HG02642 (cell line): Measurements from ENCODE around the gene NSL1.
"Not testable (repeated sequence)": the region's sequence is repeated elsewhere in the genome, so short reads cannot be mapped to it uniquely, and the experiment has no call there.

Source experiments
- ATAC-seq: cut with Tn5 transposase; IDR thresholded peaks from one replicate; pipeline ENCODE4 v1.9.1; 2021; ENCODE audit warnings: mild to moderate bottlenecking; ENCODE audit not compliant: unreplicated experiment, poor library complexity

Gene NSL1

DNA sequence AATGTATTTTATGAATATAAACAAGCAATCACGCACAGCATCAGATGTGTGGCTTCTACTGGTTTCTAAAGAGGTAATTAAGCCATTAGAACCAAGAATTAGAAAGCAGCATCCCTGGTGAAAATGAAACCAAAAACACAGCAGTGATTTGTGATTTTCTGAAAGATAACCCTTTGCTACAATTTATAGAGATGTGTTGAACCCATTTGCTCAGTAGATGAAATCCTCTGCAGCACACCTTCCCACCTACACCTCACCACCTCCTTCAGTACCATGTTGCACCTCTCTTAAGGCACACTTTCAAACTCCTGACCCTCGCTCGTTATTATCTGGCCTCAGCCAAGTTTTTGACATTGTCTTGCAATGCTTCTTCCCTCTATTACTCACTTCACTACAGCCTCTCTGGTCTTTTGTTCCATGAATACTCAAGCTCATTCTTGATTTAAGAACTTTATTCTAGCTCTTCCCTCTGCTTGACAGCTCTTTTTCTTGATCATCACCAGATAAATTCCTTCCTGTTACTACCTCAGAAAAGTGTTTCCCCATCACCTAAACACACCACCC is 38.6 kb downstream of the NSL1 start:
- ATAC-seq, result peak; percentile 47

DNA sequence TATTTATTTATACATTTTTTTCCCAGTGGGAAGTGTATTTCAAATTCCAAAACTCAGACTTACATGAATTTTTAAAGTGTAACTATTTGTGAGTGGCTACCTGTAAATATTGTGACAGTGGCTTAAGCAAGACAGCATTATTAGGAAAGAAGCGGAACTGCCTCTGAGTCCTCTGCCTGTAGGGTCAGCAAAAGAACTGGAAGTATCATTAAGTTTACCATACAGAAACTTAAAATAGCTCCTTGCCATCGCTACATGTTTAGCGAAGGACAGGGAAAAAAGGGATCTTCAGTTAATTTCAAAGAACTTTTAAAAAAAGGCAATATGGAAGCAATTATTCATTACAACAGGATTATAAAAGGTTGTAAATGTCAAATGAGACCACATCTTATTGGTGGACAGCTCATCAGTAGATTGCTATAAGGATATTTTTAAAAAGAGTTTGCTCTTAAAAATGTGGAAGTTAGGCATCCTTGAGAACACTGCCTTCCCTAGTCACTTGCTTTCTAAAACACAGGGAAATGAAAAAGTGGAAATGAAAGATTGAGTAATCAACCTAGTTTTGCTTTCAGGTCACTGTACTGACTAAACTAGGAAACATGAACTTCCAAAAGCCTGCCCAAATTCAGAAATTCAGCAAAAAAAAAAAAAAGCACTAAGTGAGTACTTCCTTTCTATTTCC is 39.2 kb downstream of the NSL1 start:
- peak; percentile 49 for ATAC-seq

DNA sequence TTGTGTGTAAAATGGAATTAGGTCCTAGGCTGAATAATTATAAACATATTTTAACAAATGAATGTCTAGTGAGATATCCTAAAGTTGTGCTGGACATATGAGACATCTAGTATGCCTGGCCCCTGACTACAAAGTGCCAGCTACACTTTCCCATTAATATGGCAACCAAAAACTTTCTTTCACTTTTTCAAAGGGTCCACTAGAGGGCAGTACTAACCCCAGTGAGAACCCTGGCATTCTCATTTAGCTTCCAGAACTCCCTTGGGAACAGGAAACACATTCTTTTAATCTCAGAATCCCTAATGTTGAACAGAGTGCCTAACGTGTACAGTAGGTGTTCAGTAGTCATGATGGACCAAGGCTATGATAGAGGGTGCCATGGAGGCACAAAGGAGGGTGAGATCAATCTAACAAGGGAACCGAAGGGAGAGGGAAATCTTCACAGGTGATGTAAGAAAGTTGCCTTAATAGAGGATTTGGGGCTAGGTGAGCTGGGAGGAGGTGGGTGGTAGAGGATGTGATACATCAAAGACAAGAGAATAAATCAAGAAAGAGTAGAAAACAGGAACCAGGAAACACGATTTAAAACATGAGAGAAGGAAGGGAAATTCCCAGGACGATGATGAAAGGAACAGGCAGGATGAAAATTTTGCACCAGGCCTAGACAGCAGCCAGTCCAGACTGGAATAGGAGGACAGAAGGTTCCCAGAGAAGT is 41.6 kb downstream of the NSL1 start:
- ATAC-seq, result no peak

DNA sequence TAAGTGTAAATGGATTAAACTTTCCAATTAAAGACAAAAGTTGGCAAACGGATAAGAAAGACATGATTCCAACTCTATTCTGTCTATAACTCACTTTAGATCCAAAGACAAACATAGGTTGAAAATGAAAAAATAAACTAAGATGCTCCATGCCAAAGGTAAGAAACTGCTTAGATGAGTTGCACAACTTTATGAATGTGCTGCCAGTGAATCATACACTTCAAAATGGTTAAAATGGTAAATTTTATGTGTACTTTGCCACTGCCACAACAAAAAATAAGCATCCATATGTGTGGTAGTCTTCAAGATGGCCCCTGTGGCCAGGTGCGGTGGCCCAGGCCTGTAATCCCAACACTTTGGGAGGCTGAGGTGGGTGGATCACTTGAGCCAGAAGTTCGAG is 45.0 kb downstream of the NSL1 start:
- no peak for ATAC-seq

DNA sequence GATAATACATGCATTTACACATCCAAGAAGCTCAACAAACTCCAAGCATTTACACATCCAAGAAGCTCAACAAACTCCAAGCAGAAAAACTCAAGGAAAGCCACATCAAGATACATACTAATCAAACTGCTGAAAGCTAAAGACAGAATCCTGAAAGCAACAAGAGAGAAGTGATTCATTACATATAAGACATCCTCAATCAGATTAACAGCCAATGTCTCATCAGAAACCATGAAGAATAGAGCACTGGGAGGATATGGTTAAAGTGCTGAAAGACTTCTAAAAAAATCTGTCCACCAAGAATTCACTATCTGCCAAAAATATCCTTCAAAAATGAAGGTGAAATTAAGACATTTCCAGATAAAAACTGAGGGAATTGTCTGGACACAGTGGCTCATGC is 46.3 kb downstream of the NSL1 start:
- ATAC-seq, result no peak

DNA sequence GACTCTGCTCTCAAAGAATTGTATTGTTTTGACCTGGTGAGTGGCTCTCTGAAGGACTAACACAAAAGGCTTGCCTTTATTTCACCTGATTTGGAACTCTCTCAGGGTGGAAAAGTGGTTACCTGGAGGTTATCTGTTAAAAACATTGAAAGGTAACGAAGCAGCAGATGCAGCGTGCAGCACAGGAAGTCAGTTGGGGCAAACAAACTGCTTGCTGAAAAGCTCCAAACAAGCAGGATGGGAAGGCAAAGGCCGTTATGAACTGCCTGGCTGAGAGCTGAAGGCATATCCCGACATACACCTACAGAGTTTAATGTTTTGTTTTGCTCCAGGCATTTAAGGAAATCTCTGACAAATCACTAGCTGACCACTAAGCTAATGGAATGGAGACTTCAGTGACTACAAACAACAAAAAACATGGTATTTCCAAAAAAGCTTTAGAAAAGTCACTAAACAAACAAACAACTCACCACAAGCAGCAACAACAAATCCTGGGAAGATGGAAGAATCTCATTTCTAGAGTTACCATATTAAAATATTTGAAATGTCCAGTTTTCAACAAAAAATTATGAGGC is 47.6 kb downstream of the NSL1 start:
- ATAC-seq, result no peak

DNA sequence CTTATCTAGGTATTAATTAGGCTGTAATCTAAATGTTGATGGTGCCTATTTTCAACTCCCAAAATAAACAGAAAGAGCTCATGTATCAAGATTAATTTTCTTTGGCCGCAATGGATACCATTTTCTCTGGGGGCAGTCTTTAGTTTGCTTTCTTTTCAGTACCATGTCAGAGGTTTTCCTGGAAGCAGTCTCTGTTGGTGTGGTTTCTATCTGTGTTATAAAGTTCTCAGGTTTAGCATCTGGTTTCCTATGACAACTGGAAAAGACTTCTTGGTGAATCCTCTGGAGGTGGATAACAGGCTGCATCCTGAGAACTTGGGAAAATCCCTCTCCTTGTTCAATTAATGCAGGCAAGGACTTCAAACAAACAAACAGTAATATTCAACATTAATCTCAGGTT is 53.2 kb downstream of the NSL1 start:
- ATAC-seq, result no peak

DNA sequence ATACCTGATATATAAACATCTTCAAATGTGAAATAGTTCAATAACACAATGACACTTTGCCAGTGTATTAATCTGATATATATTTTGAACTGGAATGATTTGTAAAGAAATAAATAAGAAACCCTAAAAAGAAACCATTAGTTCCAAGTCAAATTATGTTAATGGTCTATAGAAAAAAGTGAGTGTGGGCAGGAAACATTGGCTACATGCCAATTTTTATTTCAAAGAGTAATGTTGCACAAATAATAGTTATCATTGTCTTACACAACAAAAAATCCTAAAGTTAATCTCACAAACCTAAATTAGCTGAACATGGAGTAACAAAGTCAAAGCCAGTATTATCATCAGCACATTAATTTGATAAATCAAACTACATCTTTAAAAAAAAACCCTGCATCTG is 54.0 kb downstream of the NSL1 start:
- ATAC-seq, result no peak

DNA sequence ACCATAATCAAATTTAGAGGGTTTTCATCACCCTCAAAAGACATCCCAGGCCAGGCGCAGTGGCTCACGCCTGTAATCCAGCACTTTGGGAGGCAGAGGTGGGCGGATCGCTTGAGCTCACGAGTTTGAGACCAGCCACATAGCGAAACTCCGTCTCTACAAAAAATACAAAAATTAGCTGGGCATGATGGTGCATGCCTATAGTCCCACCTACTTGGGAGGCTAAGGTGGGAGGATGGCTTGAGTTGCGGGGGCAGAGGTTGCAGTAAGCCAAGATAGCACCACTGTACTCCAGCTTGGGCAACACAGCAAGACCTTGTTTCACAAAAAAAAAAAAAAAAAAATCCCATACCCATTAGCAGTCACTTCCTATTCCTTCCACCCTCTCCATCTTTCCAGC is 58.5 kb downstream of the NSL1 start:
- no peak for ATAC-seq

DNA sequence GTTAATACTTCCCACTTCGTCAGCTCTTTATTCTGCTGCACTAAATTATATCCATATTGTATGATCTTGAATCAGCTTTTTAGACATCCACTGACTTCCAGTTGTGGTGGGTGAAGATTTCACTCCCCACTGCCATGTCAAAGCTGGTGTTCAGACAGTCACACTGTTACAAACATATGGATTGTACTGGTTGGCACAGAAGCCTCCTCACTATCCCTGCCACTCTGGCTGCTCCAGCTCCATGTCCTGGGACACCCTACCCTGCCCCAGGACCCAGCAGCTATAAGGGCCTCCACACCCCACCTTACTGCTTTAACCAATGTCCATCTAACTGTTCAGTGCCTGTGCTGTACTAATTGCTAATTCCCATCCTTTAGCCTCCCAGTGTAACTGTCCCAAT is 59.9 kb downstream of the NSL1 start:
- ATAC-seq, result no peak

DNA sequence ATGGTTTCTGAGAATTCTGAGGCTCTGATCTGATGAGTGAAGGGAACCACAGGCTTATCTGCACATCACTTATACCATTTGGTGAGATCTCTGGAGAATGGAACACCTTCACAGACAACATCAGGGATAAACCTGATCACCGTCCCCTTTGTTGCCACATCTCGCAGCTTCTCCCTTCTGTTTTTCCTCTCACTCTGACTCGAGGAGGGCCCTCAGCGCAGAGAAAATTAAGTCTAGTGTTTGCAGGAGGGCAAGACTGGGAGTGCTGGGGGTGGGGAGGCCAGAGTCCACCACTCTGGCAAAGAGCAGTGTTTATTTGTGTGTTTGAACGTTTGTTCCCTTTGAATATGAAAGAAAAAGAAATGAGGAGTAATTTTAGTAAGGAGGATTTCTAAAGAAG is 63.0 kb downstream of the NSL1 start:
- no peak for ATAC-seq

DNA sequence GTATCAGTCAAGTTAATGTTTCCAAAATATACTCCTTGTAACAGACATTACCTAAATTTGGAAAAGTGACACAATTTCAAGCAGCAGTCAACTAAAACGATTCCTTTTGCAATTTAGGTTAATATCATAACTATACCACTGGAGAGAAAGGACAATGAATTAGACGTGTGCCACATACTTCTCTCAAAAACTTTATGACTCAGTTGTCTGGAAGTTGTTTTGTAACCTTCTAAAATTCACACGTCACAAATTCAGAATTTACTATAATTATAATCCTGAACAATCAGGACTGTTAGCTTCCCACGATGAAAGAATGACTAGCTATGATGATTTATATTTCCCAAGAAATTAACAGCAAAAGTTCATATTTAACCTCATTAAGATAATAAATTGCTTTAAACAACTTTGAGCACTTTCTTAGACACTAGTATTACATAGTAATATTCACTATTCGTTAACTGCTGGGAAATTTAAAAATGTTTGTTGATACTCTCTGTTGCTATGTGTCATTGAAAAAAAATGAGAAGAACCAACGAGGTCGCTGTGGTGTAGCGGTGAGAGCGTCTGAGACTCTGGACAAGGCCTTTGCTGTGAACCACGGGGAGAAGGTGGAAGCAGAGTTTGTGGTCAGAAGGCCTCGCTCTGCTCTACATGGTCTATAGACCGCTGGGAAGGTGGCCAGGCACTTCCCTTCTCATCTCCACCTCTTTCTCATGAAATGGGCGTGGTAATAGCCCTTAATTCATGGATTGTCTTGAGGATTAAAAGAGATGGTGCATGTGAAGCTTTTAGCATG is 64.0 kb downstream of the NSL1 start:
- ATAC-seq, result no peak

DNA sequence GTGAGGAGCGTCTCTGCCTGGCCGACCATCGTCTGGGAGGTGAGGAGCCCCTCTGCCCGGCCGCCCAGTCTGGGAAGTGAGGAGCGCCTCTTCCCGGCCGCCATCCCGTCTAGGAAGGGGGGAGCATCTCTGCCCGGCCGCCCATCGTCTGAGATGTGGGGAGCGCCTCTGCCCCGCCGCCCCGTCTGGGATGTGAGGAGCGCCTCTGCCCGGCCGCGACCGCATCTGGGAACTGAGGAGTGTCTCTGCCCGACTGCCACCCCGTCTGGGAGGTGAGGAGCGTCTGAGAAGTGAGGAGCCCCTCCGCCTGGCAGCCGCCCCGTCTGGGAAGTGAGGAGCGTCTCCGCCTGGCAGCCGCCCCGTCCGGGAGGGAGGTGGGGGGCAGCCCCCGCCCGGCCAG is 66.9 kb downstream of the NSL1 start:
- not testable (repeated sequence) for ATAC-seq

DNA sequence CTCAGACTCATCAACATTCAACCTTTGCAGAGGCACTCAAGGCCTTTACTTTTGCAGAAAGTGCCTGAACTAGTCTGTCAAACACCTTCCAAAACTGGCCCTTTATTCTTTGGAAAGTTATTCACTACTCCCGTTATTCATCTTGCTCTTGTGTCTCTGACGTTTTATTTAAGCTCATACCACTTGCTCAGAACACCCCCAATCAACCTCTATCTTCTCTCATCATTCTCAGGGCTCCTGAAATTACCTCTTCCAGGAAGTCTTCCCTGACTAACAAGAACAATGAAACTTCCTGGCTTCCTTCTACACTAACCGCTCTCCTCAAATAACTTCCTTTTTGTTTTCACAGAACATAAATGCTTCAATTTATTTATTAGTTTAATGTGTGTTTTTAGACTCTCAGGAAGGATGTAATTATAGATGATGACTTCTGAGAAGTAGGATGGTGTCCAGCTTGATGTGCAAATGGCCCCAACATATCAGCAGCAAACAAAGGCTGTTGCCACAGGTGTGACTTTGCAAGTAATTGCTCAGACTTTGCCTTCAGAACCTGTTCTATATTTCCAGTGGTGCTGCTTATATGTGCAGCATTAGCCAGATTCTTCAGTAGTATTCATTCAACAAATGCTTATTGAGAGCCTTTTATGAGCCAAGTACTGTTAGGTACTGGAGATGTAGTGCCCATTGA is 69.2 kb downstream of the NSL1 start:
- no peak for ATAC-seq

DNA sequence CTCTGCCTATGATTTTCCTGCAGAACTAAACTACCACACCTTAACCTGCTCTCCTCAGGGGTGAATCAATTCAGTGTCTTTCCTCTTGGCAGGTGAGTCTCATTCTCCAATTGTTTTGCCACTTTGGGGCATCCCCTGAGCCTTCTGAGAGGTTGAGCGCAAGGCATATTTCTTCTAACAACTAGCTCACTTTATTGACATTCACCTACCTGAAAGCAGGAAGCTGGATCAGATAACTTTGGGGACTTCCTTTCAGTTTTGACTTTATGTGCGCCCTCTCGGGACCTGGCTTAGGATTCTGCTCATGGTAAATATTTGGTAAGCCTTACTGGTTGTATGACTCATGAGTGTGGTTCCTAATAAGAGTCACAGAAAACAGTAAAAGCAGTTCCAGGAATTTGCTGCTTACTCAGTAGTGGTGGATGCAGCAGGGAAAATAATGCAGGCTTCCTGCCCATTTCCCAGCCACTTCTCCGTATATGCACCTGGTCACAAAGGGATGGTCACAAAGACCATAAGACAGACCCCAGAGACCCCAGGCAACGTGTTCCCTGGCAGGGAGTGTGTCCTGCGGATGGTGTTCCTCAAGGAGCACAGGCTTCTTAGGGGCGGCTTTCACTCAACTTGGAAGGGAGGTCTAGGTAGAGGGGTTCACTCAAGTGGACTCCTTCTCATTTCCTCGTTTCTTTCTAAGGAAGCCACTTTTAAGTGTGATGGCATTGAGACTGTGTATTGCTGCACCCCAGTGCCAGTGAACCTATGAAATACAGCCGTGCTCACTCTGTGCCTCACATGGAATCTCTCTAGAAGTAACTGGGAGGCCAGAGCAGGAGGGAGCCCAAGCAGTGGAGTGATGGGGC is 70.0 kb downstream of the NSL1 start:
- ATAC-seq, result no peak

DNA sequence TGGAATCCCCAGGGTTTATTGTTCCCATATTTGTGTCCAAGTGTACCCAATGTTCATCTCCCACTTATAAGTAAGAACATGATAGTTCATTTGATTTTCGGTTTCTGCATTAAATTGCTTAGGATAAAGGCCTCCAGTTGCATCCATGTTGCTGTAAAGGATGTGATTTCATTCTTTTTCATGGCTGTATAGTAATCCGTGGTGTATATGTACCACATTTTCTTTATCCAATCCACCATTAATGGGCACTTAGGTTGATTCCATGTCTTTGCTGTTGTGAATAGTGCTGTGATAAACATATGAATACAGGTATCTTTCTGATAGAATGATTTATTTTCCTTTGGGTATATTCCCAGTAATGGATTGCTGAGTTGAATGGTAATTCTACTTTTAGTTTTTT is 71.9 kb downstream of the NSL1 start:
- ATAC-seq, result no peak

DNA sequence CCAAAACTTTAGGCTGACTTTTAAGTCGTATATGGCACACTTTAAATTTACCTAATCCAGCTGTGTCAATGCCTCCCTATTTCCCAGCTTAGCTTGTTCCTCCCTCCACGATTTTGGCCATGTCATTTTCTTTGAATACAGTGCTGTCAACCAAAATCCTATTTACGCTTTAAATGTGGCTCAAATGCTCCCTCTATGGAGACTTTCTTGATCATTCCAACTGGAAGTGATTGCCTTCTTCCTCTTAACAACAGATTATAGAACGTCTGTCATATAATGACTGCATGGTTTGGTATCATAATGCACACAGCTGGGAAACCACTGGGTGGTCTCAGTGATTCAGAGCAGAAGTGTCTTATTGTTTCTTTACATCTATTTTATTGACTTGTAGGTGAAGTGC is 73.1 kb downstream of the NSL1 start:
- no peak for ATAC-seq

DNA sequence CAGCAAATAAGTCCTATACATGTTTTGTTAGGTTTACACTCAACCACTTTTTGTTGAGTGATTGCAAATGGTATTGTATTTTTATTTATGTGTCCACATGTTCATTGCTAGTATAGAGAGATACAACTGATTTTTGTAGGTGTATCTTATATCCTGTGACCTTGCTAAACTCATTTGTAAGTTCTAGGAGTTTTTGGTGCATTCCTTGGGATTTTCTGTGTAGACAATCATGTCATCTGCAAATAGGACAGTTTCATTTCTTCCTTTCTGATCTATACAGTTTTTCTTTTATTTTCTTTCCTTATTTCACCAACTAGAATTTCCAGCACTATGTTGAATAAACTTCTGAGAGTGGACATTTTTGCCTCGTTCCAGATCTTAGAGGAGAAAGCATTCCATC is 75.4 kb downstream of the NSL1 start:
- no peak for ATAC-seq

DNA sequence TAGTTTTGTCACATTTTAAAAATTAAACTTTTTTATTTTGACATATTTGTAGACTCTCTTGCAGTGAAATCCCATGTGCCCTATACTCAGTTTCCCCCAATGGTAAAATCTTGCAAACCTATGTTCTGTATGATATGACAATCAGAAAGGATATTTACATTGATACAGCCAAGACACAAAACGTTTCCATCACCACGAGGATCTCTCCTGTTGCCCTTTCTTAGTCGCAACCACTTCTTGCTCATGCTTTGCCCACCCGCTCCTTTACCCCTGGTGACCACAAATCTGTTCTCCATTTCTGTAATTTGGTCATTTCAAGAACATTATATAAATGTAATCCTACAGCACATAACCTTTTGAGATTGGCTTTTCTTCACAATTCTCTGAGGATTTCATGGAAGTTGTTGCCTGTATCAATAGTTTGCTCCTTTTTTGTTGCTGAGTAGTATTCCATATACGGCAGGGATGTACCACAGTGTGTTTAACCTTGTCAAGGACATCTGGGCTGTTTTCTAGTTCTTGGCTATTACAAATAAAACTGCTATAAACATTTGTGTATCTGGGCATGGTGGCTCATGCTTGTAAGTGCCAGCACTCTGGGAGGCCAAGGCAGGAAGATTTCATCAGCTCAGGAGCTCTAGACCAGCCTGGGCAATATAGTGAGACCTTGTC is 78.0 kb downstream of the NSL1 start:
- no peak for ATAC-seq
